ENCODE measurements around the gene CORO7. TPM values are rescaled to one million over a fixed set of nuclear protein-coding genes. Genes with fewer than 3 reads are reported as not detected.
A peak's percentile ranks its signal among the peaks of the same experiment; 100 is the strongest.

Gene CORO7
- total and polyA plus RNA-seq, 9 of the 15 experiments (the other 6 are each of a cell fraction or from before 2014, with no cell fraction given): 0.45 to 77.2 (median 18.7) TPM

GRCh38 chr16:4425378-4426020 is 9.1 kb upstream of the CORO7 start, which contains the start of gene DNAJA3 (continued):
- TF ChIP-seq ZBTB2 (IDR thresholded peaks at IDR 0.05) (peak; percentile 99), CBFA2T3 (IDR thresholded peaks at IDR 0.05) (no peak), NFIC (IDR thresholded peaks at IDR 0.05) (peak; percentile 14; the same call in 1 of the 2 replicates), CBFB (CRISPR knock-in tag; IDR thresholded peaks at IDR 0.05) (no peak; the same call in 1 of the 2 replicates), NFE2 (IDR thresholded peaks at IDR 0.05; ENCODE audit: low read depth) (peak; percentile 53), CREB3L1 (IDR thresholded peaks at IDR 0.05; ENCODE audit: borderline replicate concordance, low read depth) (peak; percentile 97), TGIF2 (CRISPR knock-in tag; IDR thresholded peaks at IDR 0.05) (no peak), SPI1 (IDR thresholded peaks at IDR 0.05; ENCODE audit: borderline replicate concordance, low read depth, low read length) (0 out of 2 replicates have a peak, but pooled peaks have one; percentile 16), MGA (IDR thresholded peaks at IDR 0.05) (no peak; the same call in 1 of the 2 replicates), ZBTB33 (CRISPR knock-in tag; IDR thresholded peaks at IDR 0.05) (peak; percentile 39; the same call in 1 of the 2 replicates)

Measured in K562 (cell line).